ENCODE results near the gene SLC6A5. TPM values are rescaled to one million over a fixed set of nuclear protein-coding genes. Genes with fewer than 3 reads are reported as not detected.

SLC6A5 gene
- total and polyA plus RNA-seq, 2 of the 8 experiments (the other 6 are each of a cell fraction or from before 2014, with no cell fraction given): not detected

DNA sequence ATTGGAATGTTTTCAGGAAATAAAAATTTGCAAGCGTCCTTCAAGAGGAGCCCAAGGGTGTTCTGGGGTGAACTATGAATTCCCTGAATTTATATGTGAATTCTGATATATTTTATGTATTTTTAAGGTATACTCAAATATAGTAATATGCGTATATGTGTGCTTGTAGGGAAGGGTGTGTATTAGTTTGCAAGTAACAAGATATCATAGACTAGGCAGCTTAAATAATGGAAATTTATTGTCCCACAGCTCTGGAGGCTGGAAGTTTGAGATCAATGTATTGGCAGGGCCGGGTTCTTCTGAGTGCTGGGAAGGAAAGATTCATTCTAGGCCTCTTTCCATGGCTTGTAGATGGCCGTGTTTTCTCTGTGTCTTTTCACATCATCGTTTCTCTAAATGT is 16.2 kb upstream of the SLC6A5 start:
- Histone ChIP-seq H2AK5ac (ENCODE audit: low read depth, low read length) (no peak overlapping the region), H3K4me1 (replicated peaks in 1 of 4; ENCODE audit: control insufficient read depth in 3 of 4, insufficient read depth in 4 of 4, low read length in 3 of 4) (no peaks in the 10 kb centered on the region), H3K9me3 (ENCODE audit: insufficient read depth in 2 of 2, low read depth in 1 of 2, low read length in 1 of 2) (no peaks in the 10 kb centered on the region), H2BK120ac (replicated peaks; ENCODE audit: low read depth, low read length) (no peak overlapping the region), H3K23me2 (ENCODE audit: low read depth, low read length) (no peaks in the 10 kb centered on the region), H3K27me3 (replicated peaks in 1 of 4; ENCODE audit: control insufficient read depth in 3 of 4, extremely low read depth in 1 of 4, insufficient read depth in 3 of 4, low read length in 3 of 4) (no peaks in the 10 kb centered on the region), H3K79me1 (ENCODE audit: low read depth, low read length) (no peaks in the 10 kb centered on the region), H4K8ac (ENCODE audit: extremely low read depth, insufficient read depth, low read length) (no peak overlapping the region), H3K4me2 (ENCODE audit: insufficient read depth in 1 of 2, low read depth in 2 of 2, low read length in 2 of 2) (no peak overlapping the region), H2AFZ (ENCODE audit: low read length) (no peak overlapping the region), H4K20me1 (replicated peaks in 1 of 2; ENCODE audit: control insufficient read depth in 1 of 2, insufficient read depth in 2 of 2, low read length in 2 of 2) (no peaks in the 10 kb centered on the region), H2BK5ac (ENCODE audit: low read depth, low read length) (no peak overlapping the region), H3K4me3 (ENCODE audit: extremely low read depth in 1 of 4, insufficient read depth in 2 of 4, low read depth in 3 of 4, low read length in 4 of 4) (no peak overlapping the region), H3K79me2 (ENCODE audit: control insufficient read depth in 1 of 2, insufficient read depth in 2 of 2, low read length in 2 of 2) (no peaks in the 10 kb centered on the region), H4K5ac (ENCODE audit: insufficient read length, low read depth, low read length) (no peak overlapping the region), H3K18ac (ENCODE audit: extremely low read depth, low read length) (no peak overlapping the region), H3K14ac (ENCODE audit: insufficient read length) (no peak overlapping the region), H3K36me3 (ENCODE audit: control insufficient read depth in 2 of 4, insufficient read depth in 4 of 4, low read length in 3 of 4) (no peaks in the 10 kb centered on the region), H3K23ac (ENCODE audit: insufficient read length) (no peak overlapping the region), H3K27ac (ENCODE audit: low read depth, low read length) (no peak overlapping the region), H2BK12ac (ENCODE audit: low read depth, low read length) (no peak overlapping the region), H2BK20ac (ENCODE audit: low read length) (no peak overlapping the region), H3K9ac (replicated peaks in 1 of 4; ENCODE audit: extremely low read depth in 1 of 4, low read depth in 3 of 4, low read length in 3 of 4) (no peak overlapping the region), H2BK15ac (ENCODE audit: low read length) (no peak overlapping the region), H3K56ac (replicated peaks; ENCODE audit: insufficient read length, low read depth, low read length) (no peak overlapping the region), H3K4ac (replicated peaks; ENCODE audit: insufficient read length, low read depth, low read length) (no peak overlapping the region), H4K91ac (replicated peaks; ENCODE audit: insufficient read length, low read length) (no peak overlapping the region)
- CTCF ChIA-PET (ENCODE audit: partially characterized antibody): interaction anchor here (0.6 kb wide), 1 partner anchor 457 kb away, joined by 4 read pairs; no protein-coding TSS in a partner anchor
- DNase-seq (ENCODE audit: low read depth in 1 of 2, low spot score in 2 of 2): no peak
- FAIRE-seq: no peak
- POLR2A ChIA-PET (ENCODE audit: partially characterized antibody): no interaction called here
- 69% methylated on average over 5 of the region's 5 CpGs; no CpG with 5 or more reads in 1 of the 2 experiments for WGBS, 2 experiments (ENCODE audit: extremely low coverage in 1 of 2, insufficient coverage in 1 of 2, insufficient read length in 1 of 2, insufficient replicate concordance in 2 of 2, low coverage in 1 of 2, low lambda C conversion rate in 2 of 2, missing lambda C conversion rate in 1 of 2)
- TF ChIP-seq, protein P1, sequence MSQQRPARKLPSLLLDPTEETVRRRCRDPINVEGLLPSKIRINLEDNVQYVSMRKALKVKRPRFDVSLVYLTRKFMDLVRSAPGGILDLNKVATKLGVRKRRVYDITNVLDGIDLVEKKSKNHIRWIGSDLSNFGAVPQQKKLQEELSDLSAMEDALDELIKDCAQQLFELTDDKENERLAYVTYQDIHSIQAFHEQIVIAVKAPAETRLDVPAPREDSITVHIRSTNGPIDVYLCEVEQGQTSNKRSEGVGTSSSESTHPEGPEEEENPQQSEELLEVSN (IDR thresholded peaks at IDR 0.05): no peak
- TF ChIP-seq CTCF (IDR thresholded peaks at IDR 0.05; ENCODE audit: control extremely low read depth in 1 of 3, insufficient read depth in 1 of 3, low read depth in 1 of 3, low read length in 3 of 3) (no peak), RXRA (IDR thresholded peaks at IDR 0.05; ENCODE audit: insufficient read depth, low read depth, low read length) (no peak), CREB1 (IDR thresholded peaks at IDR 0.05) (no peak), TCF12 (IDR thresholded peaks at IDR 0.05; ENCODE audit: low read depth, low read length) (no peak), POLR2AphosphoS5 (IDR thresholded peaks at IDR 0.05; ENCODE audit: low read depth, low read length) (no peak), FOSL1 (IDR thresholded peaks at IDR 0.05; ENCODE audit: insufficient read depth, low read depth, low read length) (no peak), CBX8 (IDR thresholded peaks at IDR 0.05; ENCODE audit: borderline replicate concordance, low read depth, low read length) (no peak), POU5F1 (IDR thresholded peaks at IDR 0.05; ENCODE audit: low read depth, low read length) (no peak), JUN (IDR thresholded peaks at IDR 0.05; ENCODE audit: low read depth, low read length) (no peak), EGR1 (IDR thresholded peaks at IDR 0.05; ENCODE audit: borderline replicate concordance, low read depth, low read length) (no peak), RFX5 (IDR thresholded peaks at IDR 0.05; ENCODE audit: borderline replicate concordance, low read depth, low read length) (no peak)
